Upper lobe of right lung (tissue), 1 donor: Measurements from ENCODE around the gene UNC5B. TPM values are rescaled to one million over a fixed set of nuclear protein-coding genes. Genes with fewer than 3 reads are reported as not detected.

Experiments
- ATAC-seq: fragments of 200-7000 bp; cut with Tn5 transposase; one replicate; pipeline ENCODE4 v1.9.1; 2020; ENCODE audit warnings: mild to moderate bottlenecking, moderate library complexity
- DNase-seq: peaks from one replicate; pipeline ENCODE4 v3.0.0-alpha.2; 2020
- H3K27ac ChIP-seq: fragments of 200-600 bp; one replicate; pipeline ENCODE4 v1.8.0; 2022
- H3K27me3 ChIP-seq: fragments of 200-600 bp; one replicate; pipeline ENCODE4 v1.8.0; 2022; ENCODE audit warnings: mild to moderate bottlenecking
- H3K36me3 ChIP-seq: fragments of 200-600 bp; one replicate; pipeline ENCODE4 v1.8.0; 2022
- H3K4me1 ChIP-seq: fragments of 200-600 bp; one replicate; pipeline ENCODE4 v1.8.0; 2022
- H3K4me3 ChIP-seq: fragments of 200-600 bp; one replicate; pipeline ENCODE4 v1.8.0; 2022; ENCODE audit warnings: mild to moderate bottlenecking
- H3K9me3 ChIP-seq: fragments of 200-600 bp; one replicate; pipeline ENCODE4 v1.8.0; 2022
- intact Hi-C: fragments of 100-400 bp; cut with DNase I; formaldehyde crosslinking; loops from one replicate; pipeline ENCODE4 v1.11.0; 2022
- total RNA-seq: library from RNA; stranded (reverse); fragmentation: NEBNext Ultra II Directional; extraction: Animal tissue kit (Norgen Biotek cat#: 25700); gene quantifications from one replicate; pipeline ENCODE4 v1.2.1, GENCODE V29; 2021
- TF ChIP-seq, protein P1 (sequence below): fragments of 200-600 bp; IDR thresholded peaks from one replicate; pipeline ENCODE4 v1.8.0; 2022; ENCODE audit warnings: antibody characterized with exemption
- donor health status: DM: no; HTN: yes; CAD: no; lungs with severe emphysema.

UNC5B gene
- total RNA-seq, 1 donor from 2014 or later: 16.0 TPM

DNA sequence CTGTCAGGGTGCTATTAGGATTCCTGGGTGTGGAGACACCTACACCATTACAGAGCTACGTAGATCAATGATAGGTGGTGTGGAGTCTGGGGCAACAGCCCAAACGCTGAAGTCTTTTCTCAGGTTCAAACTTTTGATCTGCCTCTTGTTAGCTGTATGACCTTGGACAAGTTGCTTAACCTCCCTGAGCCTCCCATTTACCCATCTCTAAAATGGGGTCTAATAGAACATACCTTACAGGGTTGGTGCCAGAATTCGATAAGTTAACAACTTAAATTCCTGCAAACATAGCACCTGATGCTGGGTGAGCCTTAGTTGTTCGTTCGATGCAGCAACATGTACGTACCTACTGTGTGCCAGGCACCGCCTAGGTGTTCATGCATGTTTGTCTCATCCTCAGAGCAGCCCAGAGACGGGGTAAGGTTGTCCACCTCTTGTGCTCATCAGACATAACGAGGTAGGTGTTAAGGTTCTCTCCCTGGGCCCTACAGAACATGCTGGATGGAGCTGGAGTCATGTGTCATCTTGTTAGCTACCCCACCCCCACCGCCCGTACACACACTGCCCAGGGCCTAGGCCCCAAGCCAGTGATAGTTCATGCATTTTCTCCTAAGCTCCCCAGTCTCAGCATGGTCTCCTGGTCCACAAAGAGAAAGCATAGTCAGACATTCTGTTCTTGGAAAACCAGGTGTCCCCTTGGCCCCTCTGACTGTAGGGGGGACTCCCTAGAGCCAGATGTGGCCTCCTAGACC lies 65.7 kb downstream of the UNC5B start:
- H3K27me3 ChIP-seq: no peaks in the 10 kb centered on the region
- no peaks in the 10 kb centered on the region for H3K9me3 ChIP-seq
- H3K36me3 ChIP-seq: no peaks in the 10 kb centered on the region
- H3K4me1 ChIP-seq: no peaks in the 10 kb centered on the region
- no peak overlapping the region for H3K27ac ChIP-seq
- intact Hi-C loops: no loop called here
- H3K4me3 ChIP-seq: no peak overlapping the region
- ATAC-seq: no peak
- DNase-seq: no peak
- TF ChIP-seq, protein P1, sequence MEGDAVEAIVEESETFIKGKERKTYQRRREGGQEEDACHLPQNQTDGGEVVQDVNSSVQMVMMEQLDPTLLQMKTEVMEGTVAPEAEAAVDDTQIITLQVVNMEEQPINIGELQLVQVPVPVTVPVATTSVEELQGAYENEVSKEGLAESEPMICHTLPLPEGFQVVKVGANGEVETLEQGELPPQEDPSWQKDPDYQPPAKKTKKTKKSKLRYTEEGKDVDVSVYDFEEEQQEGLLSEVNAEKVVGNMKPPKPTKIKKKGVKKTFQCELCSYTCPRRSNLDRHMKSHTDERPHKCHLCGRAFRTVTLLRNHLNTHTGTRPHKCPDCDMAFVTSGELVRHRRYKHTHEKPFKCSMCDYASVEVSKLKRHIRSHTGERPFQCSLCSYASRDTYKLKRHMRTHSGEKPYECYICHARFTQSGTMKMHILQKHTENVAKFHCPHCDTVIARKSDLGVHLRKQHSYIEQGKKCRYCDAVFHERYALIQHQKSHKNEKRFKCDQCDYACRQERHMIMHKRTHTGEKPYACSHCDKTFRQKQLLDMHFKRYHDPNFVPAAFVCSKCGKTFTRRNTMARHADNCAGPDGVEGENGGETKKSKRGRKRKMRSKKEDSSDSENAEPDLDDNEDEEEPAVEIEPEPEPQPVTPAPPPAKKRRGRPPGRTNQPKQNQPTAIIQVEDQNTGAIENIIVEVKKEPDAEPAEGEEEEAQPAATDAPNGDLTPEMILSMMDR: no peak

GRCh38 chr10:71278691-71279588 lies 66.6 kb downstream of the UNC5B start:
- no peaks in the 10 kb centered on the region for H3K4me1 ChIP-seq
- no peaks in the 10 kb centered on the region for H3K36me3 ChIP-seq
- no peaks in the 10 kb centered on the region for H3K9me3 ChIP-seq
- DNase-seq (no peak), ATAC-seq (no peak)
- H3K27ac ChIP-seq: no peak overlapping the region
- H3K4me3 ChIP-seq: no peak overlapping the region
- TF ChIP-seq, protein P1: no peak
- intact Hi-C loops: no loop called here
- H3K27me3 ChIP-seq: no peaks in the 10 kb centered on the region

DNA sequence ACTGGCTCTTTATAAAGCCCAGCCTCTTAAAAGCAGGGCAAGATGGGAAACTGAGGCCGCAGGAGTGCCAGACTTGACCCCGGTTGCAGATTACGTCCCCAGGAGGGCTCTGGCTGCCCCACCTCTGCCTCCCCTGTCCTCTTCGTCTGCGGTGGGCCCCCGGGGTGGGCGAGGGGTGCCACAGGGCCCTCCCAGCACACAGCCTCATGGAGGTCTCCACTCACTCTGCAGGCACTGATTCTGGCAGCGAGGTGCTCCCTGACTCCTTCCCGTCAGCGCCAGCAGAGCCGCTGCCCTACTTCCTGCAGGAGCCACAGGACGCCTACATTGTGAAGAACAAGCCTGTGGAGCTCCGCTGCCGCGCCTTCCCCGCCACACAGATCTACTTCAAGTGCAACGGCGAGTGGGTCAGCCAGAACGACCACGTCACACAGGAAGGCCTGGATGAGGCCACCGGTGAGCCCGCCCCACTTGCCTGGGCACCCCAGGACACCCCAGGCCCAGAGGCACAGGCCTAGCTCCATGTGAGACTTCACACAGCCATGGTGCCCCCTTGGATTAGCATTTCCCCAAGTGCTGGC lies 67.3 kb downstream of the UNC5B start:
- TF ChIP-seq, protein P1: no peak
- ATAC-seq (no peak), DNase-seq (no peak)
- no peaks in the 10 kb centered on the region for H3K9me3 ChIP-seq
- intact Hi-C loops: loop anchor here (10.0 kb wide), 1 partner anchor 355 kb away; no protein-coding TSS in a partner anchor
- H3K36me3 ChIP-seq: no peaks in the 10 kb centered on the region
- no peak overlapping the region for H3K27ac ChIP-seq
- no peaks in the 10 kb centered on the region for H3K27me3 ChIP-seq
- H3K4me3 ChIP-seq: no peak overlapping the region
- no peaks in the 10 kb centered on the region for H3K4me1 ChIP-seq

GRCh38 chr10:71280216-71280615 lies 67.8 kb downstream of the UNC5B start:
- Histone ChIP-seq H3K27me3 (no peaks in the 10 kb centered on the region), H3K27ac (no peak overlapping the region), H3K4me3 (no peak overlapping the region), H3K9me3 (no peaks in the 10 kb centered on the region), H3K4me1 (no peaks in the 10 kb centered on the region), H3K36me3 (no peaks in the 10 kb centered on the region)
- intact Hi-C loops: loop anchor here (10.0 kb wide), 1 partner anchor 355 kb away; no protein-coding TSS in a partner anchor
- TF ChIP-seq, protein P1: no peak
- ATAC-seq (no peak), DNase-seq (no peak)

GRCh38 chr10:71280825-71281224 lies 68.5 kb downstream of the UNC5B start:
- no peak for DNase-seq
- intact Hi-C loops: loop anchor here (10.0 kb wide), 1 partner anchor 356 kb away; no protein-coding TSS in a partner anchor
- no peaks in the 10 kb centered on the region for H3K9me3 ChIP-seq
- no peak overlapping the region for H3K4me3 ChIP-seq
- H3K4me1 ChIP-seq: no peaks in the 10 kb centered on the region
- TF ChIP-seq, protein P1: no peak
- H3K36me3 ChIP-seq: no peaks in the 10 kb centered on the region
- ATAC-seq: no peak
- H3K27me3 ChIP-seq: no peaks in the 10 kb centered on the region
- H3K27ac ChIP-seq: no peak overlapping the region
